Natural killer cell treated with Interleukin-12 subunit alpha and Interleukin-12 subunit beta and Interleukin-15 and Interleukin-18, amount 100 ng/mL, for 72 hours (primary cell): Measurements from ENCODE around the gene ZNF385B. TPM values are rescaled to one million over a fixed set of nuclear protein-coding genes. Genes with fewer than 3 reads are reported as not detected.
"Not testable (repeated sequence)": the region's sequence is repeated elsewhere in the genome, so short reads cannot be mapped to it uniquely, and the experiment has no call there.

Experiments
- ATAC-seq, 2 donors: fragments of 150-1000 bp; cut with Tn5 transposase in 1 of 2; sonication (Bioruptor Pico), chemical (Tn5 transposase) in 1 of 2; 2 replicates each; pipeline ENCODE4 v1.10.0; 2021
- DNase-seq: peaks from one replicate; pipeline ENCODE4 v3.0.0; 2022; ENCODE audit warnings: low spot score
- H3K27ac Mint-ChIP-seq, 2 donors: 1 replicate in 1 of 2; 2 replicates in 1 of 2; pipeline ENCODE4 v1.8.0; 2022; ENCODE audit warnings: mixed read lengths in 2 of 2, mild to moderate bottlenecking in 1 of 2, moderate library complexity in 1 of 2
- H3K27me3 Mint-ChIP-seq, 2 donors: 1 replicate in 1 of 2; 2 replicates in 1 of 2; pipeline ENCODE4 v1.8.0; 2022; ENCODE audit warnings: mixed read lengths in 2 of 2
- H3K36me3 Mint-ChIP-seq: one replicate; pipeline ENCODE4 v1.8.0; 2022; ENCODE audit warnings: mixed read lengths
- H3K4me1 Mint-ChIP-seq, 2 donors: 1 replicate in 1 of 2; 2 replicates in 1 of 2; pipeline ENCODE4 v1.8.0; 2022; ENCODE audit warnings: low read depth in 2 of 2, mixed read lengths in 2 of 2, mild to moderate bottlenecking in 1 of 2
- H3K4me3 Mint-ChIP-seq: one replicate; pipeline ENCODE4 v1.8.0; 2022; ENCODE audit warnings: mixed read lengths
- H3K9me3 Mint-ChIP-seq: 2 replicates; pipeline ENCODE4 v1.8.0; 2022; ENCODE audit warnings: mixed read lengths
- total RNA-seq, 2 donors: library from RNA; stranded (reverse); gene quantifications; one replicate each; pipeline ENCODE4 v1.2.3, GENCODE V29; 2022

Gene ZNF385B
- total RNA-seq, 2 donors from 2014 or later: not detected

DNA sequence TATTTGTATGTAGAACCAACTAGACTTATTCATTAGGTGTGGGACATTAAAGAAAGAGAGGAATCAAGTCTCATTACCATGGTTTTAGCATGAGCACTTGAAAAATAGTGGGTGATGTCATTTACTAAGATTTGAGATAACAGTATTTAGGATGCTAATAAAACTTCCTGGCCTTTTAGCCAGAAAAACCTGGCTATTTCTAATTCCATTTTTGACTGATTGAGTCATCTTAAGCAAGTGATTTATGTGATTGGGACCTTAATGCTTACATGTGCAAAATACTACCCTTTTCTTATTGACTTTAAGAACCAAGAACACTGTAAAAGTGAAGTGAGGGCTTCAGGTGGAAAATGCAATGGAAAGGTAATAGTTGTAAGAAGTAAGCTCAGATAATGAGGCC lies 400.0 kb downstream of the ZNF385B start:
- Mint-ChIP-seq H3K9me3 (peaks cover 7% of the 10 kb centered on the region), H3K4me1 (no peaks in the 10 kb centered on the region), H3K27me3 (peaks cover 7% of the 10 kb centered on the region in 2 donors), H3K27ac (no peak overlapping the region), H3K4me3 (no peak overlapping the region), H3K36me3 (peaks cover 6% of the 10 kb centered on the region)
- ATAC-seq (no peak), DNase-seq (no peak)

DNA sequence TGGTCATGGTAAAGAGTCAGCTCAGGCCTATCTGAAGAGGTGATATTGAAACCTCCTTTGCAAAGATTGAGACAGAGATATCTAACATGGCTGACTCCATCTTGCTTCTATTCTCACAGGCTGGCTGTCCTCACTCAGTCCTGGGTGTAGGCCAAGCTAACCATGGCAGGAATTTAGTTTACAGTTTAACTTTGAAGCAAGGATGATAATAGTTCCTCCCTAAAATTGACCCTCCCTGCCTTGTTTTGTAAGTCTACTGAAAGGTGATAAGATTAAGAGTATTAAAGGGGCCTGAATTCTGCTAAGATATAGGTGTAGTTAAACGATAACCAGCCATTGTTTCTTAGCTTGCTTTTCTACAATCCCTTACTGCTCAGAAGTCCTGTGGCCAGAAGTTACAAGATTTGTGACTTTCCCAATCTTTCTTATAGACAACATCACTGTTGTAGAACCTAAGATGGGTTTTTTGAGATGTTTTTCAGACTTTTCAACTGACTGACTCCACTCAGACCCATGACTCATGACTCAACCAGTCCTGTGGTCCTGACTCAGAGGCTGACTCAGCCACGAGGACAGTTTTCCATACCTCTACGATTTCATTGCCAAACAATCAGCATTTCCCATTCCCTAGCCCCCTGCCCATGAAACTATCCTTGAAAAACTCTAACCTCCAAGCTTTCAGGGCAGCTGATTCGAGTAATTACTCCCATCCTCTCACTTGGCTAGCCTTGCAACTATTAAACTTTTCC lies 401.1 kb downstream of the ZNF385B start:
- no peak overlapping the region for H3K4me3 Mint-ChIP-seq
- H3K9me3 Mint-ChIP-seq: peaks cover 5% of the 10 kb centered on the region
- peaks cover 6% of the 10 kb centered on the region for H3K36me3 Mint-ChIP-seq
- no peaks in the 10 kb centered on the region for H3K4me1 Mint-ChIP-seq
- ATAC-seq: no peak
- no peak overlapping the region for H3K27ac Mint-ChIP-seq
- peaks cover 6 to 7% of the 10 kb centered on the region in 2 donors for H3K27me3 Mint-ChIP-seq
- DNase-seq: no peak

DNA sequence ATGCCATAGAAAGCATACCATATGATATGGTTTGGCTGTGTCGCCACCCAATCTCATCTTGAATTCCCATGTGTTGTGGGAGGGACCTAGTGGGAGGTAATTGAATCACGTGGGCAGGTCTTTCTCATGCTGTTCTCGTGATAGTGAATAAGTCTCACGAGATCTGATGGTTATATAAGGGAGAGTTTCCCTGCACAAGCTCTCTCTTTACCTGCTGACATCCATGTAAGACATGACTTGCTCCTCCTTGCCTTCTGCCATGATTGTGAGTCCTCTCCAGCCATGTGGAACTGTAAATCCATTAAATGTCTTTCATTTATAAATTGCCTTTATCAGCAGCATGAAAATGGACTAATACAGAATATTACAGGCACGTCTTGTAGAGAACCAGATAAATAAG lies 403.3 kb downstream of the ZNF385B start:
- H3K9me3 Mint-ChIP-seq, DNase-seq, ATAC-seq, H3K36me3 Mint-ChIP-seq, H3K27ac Mint-ChIP-seq, H3K27me3 Mint-ChIP-seq, H3K4me3 Mint-ChIP-seq, H3K4me1 Mint-ChIP-seq: not testable (repeated sequence)

DNA sequence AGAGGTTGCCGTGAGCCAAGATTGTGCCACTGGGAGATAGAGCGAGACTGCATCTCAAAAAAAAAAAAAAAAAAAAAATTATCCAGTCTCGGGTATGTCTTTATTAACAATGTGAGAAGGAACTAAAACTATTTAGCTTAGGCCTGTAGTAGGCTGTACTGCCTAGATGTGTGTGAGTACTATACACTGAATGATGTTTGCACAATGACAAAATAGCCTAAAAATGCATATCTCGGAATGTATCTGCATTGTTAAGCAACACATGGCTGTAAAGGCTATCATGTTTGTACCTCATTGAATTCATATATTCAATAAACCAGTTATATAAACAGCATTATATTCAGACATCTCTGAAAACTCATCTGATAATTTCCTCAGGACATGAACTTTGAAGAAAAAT lies 405.6 kb downstream of the ZNF385B start:
- H3K9me3 Mint-ChIP-seq: no peaks in the 10 kb centered on the region
- H3K36me3 Mint-ChIP-seq: no peaks in the 10 kb centered on the region
- no peak overlapping the region for H3K27ac Mint-ChIP-seq
- no peaks in the 10 kb centered on the region for H3K27me3 Mint-ChIP-seq
- ATAC-seq (no peak), DNase-seq (no peak)
- H3K4me3 Mint-ChIP-seq: no peak overlapping the region
- H3K4me1 Mint-ChIP-seq: no peaks in the 10 kb centered on the region

DNA sequence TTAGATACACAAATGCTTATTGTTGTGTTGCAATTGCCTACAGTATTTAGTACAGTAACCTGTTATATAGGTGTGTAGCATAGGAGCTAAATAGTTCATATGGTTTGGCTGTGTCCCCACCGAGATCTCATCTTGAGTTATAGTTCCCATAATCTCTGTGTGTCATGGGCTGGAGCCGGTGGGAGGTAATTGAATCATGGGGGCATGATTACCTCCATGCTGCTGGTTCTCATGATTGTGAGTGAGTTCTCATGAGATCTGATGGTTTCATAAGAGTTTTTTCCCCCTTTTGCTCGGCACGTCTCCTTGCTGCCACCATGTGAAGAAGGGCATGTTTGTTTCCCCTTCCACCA lies 406.3 kb downstream of the ZNF385B start:
- Mint-ChIP-seq H3K27ac (no peak overlapping the region), H3K36me3 (no peaks in the 10 kb centered on the region), H3K4me1 (no peaks in the 10 kb centered on the region), H3K4me3 (no peak overlapping the region), H3K9me3 (no peaks in the 10 kb centered on the region), H3K27me3 (no peaks in the 10 kb centered on the region)
- ATAC-seq: no peak
- DNase-seq: no peak

DNA sequence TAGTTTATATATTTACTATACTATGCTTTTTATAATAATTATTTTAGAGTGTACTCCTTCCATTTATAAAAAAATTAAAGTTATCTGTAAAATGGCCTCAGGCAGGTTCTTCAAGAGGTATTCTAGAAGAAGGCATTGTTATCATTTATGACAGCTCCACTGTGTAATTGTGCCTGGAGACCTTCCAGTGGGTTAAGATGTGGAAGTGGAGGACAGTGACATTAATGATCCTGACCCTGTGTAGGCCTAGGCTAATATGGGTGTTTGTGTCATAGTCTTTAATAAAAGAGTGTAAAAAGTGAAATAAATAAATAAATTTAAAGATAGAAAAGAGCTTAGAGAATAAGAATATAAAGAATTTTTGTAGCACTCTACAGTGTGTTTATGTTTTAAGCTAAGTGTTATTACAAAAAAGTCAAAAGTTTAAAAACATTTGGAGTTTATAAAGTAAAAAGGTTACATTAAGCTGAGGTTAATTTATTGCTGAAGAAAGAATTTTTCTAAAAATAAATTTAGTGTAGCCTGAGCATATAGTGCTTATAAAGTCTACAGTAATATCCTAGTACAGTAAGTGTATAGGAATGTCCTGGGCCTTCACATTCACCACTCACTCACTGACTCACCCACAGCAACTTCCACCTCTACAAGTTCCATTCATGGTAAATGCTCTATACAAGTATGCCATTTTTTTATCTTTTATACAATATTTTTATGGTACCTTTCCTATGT lies 406.8 kb downstream of the ZNF385B start:
- ATAC-seq: no peak
- H3K9me3 Mint-ChIP-seq: no peaks in the 10 kb centered on the region
- H3K36me3 Mint-ChIP-seq: no peaks in the 10 kb centered on the region
- DNase-seq: no peak
- no peaks in the 10 kb centered on the region for H3K4me1 Mint-ChIP-seq
- H3K27me3 Mint-ChIP-seq: no peaks in the 10 kb centered on the region
- no peak overlapping the region for H3K4me3 Mint-ChIP-seq
- no peak overlapping the region for H3K27ac Mint-ChIP-seq

DNA sequence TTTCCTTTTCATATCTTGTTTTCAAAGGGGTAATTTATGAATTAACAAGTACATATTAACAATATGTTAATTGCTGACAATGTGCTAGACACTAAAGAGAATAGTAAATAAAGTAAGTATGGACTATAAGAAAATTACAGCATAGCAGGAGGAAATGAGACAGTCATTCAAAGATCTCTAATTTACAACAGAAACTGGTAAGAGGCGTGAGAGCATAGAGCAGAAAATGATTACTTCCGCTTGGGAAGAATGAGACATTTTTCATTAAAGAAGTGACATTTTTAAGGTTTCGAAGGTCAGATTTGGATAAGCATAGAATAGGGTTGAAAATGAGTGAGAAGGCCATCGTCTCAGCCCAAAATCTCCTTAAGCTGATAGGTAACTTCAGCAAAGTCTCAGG lies 412.4 kb downstream of the ZNF385B start:
- no peak for ATAC-seq
- no peaks in the 10 kb centered on the region for H3K4me1 Mint-ChIP-seq
- H3K36me3 Mint-ChIP-seq: no peaks in the 10 kb centered on the region
- no peaks in the 10 kb centered on the region for H3K27me3 Mint-ChIP-seq
- no peak overlapping the region for H3K4me3 Mint-ChIP-seq
- H3K9me3 Mint-ChIP-seq: no peaks in the 10 kb centered on the region
- H3K27ac Mint-ChIP-seq: no peak overlapping the region
- DNase-seq: no peak

DNA sequence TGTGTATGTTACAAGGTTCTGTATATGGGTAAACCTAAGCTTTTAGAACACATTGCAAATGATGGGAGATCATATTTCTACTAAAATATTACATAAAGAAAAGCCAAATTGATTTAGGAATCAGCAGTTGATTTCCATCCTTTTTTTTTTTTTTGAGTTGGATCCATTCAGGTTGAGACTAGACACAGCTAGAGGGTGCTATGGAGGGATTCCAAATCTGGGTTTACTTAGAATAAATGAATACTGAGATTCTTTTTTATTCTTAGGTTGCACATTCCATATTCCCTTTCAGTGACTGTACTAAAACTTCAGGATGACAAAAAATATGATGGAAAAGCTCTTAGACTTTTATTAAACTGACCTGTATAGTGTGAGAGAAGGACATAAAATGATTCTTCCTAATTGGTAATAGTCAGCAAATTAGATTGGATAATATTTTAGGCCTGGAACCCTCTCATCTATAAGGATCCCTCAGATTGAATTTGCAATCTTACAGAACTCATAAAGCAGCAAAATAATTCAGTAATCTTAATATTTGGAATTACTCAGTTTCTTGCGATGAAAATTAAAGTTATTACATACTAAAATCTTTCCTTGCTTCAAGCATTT lies 413.5 kb downstream of the ZNF385B start:
- H3K4me1 Mint-ChIP-seq: no peaks in the 10 kb centered on the region
- peaks cover 2 to 4% of the 10 kb centered on the region in 2 donors for H3K27me3 Mint-ChIP-seq
- no peak overlapping the region for H3K4me3 Mint-ChIP-seq
- no peaks in the 10 kb centered on the region for H3K9me3 Mint-ChIP-seq
- H3K36me3 Mint-ChIP-seq: no peaks in the 10 kb centered on the region
- ATAC-seq (no peak), DNase-seq (no peak)
- H3K27ac Mint-ChIP-seq: no peak overlapping the region

DNA sequence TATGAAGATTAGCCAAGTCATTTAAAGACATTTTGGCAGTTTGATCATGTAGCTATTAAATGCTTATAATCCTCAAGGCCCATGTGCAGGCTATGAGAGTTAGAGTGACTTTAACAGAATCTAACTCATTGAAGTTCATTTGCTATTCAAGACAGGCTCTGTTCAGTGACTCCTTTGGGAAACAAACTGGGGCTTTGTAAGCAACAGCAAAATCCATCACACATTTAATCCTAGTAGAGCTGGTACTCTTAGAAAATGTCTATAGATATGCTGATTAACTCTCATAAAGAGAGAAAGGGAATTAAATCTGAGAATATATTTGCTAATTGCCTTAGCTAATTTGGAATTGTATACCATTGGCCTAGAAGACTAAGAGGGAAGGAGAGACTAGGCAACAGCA lies 414.0 kb downstream of the ZNF385B start:
- H3K4me1 Mint-ChIP-seq: no peaks in the 10 kb centered on the region

DNA sequence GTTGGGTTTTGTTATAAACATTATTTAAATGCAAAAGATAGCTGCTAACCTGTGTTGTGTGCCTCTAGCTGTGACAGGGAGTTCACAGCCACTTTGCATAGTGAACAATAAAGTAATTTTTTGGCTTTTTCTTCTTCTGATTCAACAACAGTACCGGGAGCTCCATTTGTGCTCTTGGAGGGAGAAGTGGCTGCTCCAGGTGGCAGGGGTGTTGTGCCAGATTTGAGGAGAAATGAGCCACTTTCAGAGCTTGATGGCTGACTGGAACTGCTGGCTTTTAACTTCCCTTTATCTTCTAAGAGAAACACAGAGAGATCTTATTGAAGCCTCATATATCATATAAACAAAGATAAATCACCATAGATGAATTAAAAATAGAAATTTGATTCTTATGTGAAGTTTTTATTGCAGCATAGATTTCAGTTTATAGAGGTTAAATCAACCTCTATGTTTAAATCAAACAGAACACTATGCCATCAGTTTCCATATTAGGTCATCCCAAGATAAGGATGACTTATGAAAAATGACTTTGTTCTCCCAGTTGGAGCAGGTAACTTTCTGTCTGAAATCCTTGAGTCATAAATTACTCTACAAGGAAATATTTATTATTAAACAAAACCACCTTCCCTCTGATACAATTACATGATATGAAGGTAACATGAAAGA lies 414.8 kb downstream of the ZNF385B start:
- Mint-ChIP-seq H3K27ac (no peak overlapping the region), H3K36me3 (no peaks in the 10 kb centered on the region), H3K27me3 (peaks cover 3 to 11% of the 10 kb centered on the region in 2 donors), H3K4me1 (no peaks in the 10 kb centered on the region), H3K9me3 (no peaks in the 10 kb centered on the region), H3K4me3 (no peak overlapping the region)
- DNase-seq: no peak
- ATAC-seq: no peak

More for the DNA sequence above, 414.0 kb downstream of the ZNF385B start:
- H3K27ac Mint-ChIP-seq: no peak overlapping the region
- H3K27me3 Mint-ChIP-seq: peaks cover 3 to 9% of the 10 kb centered on the region in 2 donors
- DNase-seq (no peak), ATAC-seq (no peak)
- H3K4me3 Mint-ChIP-seq: no peak overlapping the region
- H3K36me3 Mint-ChIP-seq: no peaks in the 10 kb centered on the region
- no peaks in the 10 kb centered on the region for H3K9me3 Mint-ChIP-seq

DNA sequence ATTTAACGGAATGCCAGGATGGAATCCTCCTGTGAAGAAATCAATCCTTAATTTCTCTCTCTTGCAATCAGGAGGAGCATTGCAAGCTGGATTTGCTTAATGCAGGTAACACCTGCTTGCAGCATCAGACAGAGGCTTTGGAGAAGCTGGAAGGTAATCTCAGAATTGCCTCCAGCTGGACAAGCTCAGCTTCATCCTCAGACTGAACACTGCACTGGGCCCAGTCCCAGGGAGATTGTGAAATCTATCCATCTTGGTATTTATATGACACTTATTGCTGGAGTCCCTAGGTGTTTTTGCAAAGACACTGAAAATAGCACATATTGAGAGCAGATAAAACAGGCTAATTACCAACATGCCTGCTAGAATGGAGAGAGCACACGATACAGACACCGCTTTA lies 417.4 kb downstream of the ZNF385B start:
- Mint-ChIP-seq H3K36me3 (no peaks in the 10 kb centered on the region), H3K27ac (no peak overlapping the region), H3K9me3 (no peaks in the 10 kb centered on the region), H3K27me3 (peaks cover 6 to 11% of the 10 kb centered on the region in 2 donors), H3K4me3 (no peak overlapping the region), H3K4me1 (no peaks in the 10 kb centered on the region)
- DNase-seq (no peak), ATAC-seq (no peak)

DNA sequence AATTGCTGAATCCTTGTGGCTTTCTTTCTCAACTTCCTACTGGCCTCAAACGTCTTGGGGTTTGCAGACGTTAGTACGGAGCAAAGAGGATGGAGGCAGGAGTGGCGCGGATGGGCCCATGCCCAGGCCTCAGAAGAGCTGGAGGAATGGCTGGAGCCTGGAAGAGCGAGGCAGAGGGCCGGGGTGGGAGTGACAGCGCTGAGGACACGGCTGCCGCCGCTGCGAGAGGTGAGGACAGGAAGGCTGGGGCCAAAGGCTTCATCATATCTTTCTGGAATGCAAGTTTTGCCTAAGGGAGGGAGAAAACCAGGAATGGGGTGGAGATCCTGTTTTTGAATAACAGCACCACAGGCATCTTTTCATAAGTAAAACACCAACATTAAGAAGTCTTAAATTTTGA lies 418.2 kb downstream of the ZNF385B start:
- no peaks in the 10 kb centered on the region for H3K36me3 Mint-ChIP-seq
- no peak overlapping the region for H3K27ac Mint-ChIP-seq
- H3K27me3 Mint-ChIP-seq: peaks cover 11% of the 10 kb centered on the region in 2 donors
- H3K4me1 Mint-ChIP-seq: no peaks in the 10 kb centered on the region
- ATAC-seq (peak in 1 of 2 donors; percentile 36), DNase-seq (no peak)
- H3K9me3 Mint-ChIP-seq: no peaks in the 10 kb centered on the region
- H3K4me3 Mint-ChIP-seq: no peak overlapping the region

DNA sequence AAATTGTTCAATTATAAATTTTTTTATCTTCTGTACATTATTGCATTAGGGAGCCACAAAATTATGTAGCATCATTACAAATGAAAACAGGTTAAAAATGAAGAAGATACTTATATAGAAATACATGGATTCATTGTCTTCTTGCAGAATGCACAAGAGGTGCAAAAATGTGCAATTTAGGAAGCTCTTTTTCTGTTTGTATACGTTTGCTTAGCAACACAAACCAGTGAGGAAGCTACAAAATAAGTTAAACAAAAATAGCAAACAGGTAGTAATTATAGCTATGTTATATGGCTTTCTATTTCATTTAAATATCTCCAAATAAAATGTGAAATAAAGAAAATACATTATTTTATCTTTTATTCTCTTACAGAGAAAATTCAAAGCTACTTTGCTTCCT lies 419.2 kb downstream of the ZNF385B start:
- ATAC-seq (no peak), DNase-seq (no peak)
- Mint-ChIP-seq H3K27ac (no peak overlapping the region), H3K27me3 (peaks cover 11% of the 10 kb centered on the region in 2 donors), H3K4me1 (no peaks in the 10 kb centered on the region), H3K36me3 (no peaks in the 10 kb centered on the region), H3K4me3 (no peak overlapping the region), H3K9me3 (no peaks in the 10 kb centered on the region)

DNA sequence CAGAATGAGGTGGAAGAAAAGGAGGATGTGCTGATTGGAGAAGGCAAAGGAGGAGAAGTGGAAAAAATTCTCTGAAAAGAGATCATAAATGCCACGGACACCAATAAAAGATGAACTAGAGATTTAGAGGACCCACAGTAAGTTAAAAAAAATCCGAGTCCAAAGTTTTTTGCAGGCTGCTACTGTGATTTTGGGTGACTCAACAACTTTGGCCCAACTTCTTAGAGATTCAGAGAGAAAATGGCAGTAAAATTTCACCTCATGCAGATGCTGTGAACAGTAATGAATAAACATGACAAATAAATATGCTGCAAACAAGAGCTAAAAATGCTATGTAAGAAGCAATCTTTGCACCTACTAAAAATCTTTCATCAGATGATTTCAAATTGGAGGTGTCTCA lies 419.9 kb downstream of the ZNF385B start:
- DNase-seq (no peak), ATAC-seq (no peak)
- peaks cover 11% of the 10 kb centered on the region in 2 donors for H3K27me3 Mint-ChIP-seq
- no peak overlapping the region for H3K4me3 Mint-ChIP-seq
- H3K36me3 Mint-ChIP-seq: no peaks in the 10 kb centered on the region
- H3K9me3 Mint-ChIP-seq: no peaks in the 10 kb centered on the region
- no peak overlapping the region for H3K27ac Mint-ChIP-seq
- no peaks in the 10 kb centered on the region for H3K4me1 Mint-ChIP-seq
